ENCODE results near the gene PANK4. TPM values are rescaled to one million over a fixed set of nuclear protein-coding genes. Genes with fewer than 3 reads are reported as not detected.

Gene PANK4
- total and polyA plus RNA-seq, 2 of the 8 experiments (the other 6 are each of a cell fraction or from before 2014, with no cell fraction given): 20.1 to 29.7 TPM

- DNase-seq (ENCODE audit: low read depth in 1 of 2, low spot score in 2 of 2): no peak
- no peaks in the 10 kb centered on the region for H3K79me1 ChIP-seq (ENCODE audit: low read depth, low read length)
- ChIA-PET CTCF (ENCODE audit: partially characterized antibody) (interaction anchor here (0.7 to 3.7 kb wide), 9 partner anchors 9 to 80 kb away, joined by 3 to 16 read pairs (median 7); partner anchors contain the start of gene PANK4), POLR2A (ENCODE audit: partially characterized antibody) (interaction anchor here (0.6 to 2.9 kb wide), 4 partner anchors 10 to 1198 kb away, joined by 3 to 13 read pairs (median 3); partner anchors contain the start of gene PANK4)
- H3K27me3 ChIP-seq (replicated peaks in 1 of 4; ENCODE audit: control insufficient read depth in 3 of 4, extremely low read depth in 1 of 4, insufficient read depth in 3 of 4, low read length in 3 of 4): peaks cover 10 to 73% (median 49%) of the 10 kb centered on the region in 4 experiments
- no peak overlapping the region for H3K9ac ChIP-seq (replicated peaks in 1 of 4; ENCODE audit: extremely low read depth in 1 of 4, low read depth in 3 of 4, low read length in 3 of 4)
- H3K79me2 ChIP-seq (ENCODE audit: control insufficient read depth in 1 of 2, insufficient read depth in 2 of 2, low read length in 2 of 2): no peaks in the 10 kb centered on the region
- no peak overlapping the region for H3K4me3 ChIP-seq (ENCODE audit: extremely low read depth in 1 of 4, insufficient read depth in 2 of 4, low read depth in 3 of 4, low read length in 4 of 4)
- H2BK120ac ChIP-seq (replicated peaks; ENCODE audit: low read depth, low read length): no peak overlapping the region
- no peaks in the 10 kb centered on the region for H3K9me3 ChIP-seq (ENCODE audit: insufficient read depth in 2 of 2, low read depth in 1 of 2, low read length in 1 of 2)
- H2BK15ac ChIP-seq (ENCODE audit: low read length): 0 out of 2 replicates have a peak overlapping the region, but pooled peaks have one; percentile 4
- H3K14ac ChIP-seq (ENCODE audit: insufficient read length): no peak overlapping the region
- H3K18ac ChIP-seq (ENCODE audit: extremely low read depth, low read length): 0 out of 2 replicates have a peak overlapping the region, but pooled peaks have one; percentile 9
- 0 out of 2 replicates have a peak overlapping the region, but pooled peaks have one; percentile 55 for H2BK12ac ChIP-seq (ENCODE audit: low read depth, low read length)
- no peak overlapping the region for H4K91ac ChIP-seq (replicated peaks; ENCODE audit: insufficient read length, low read length)
- peaks cover 0 to 6% of the 10 kb centered on the region in 2 experiments for H4K20me1 ChIP-seq (replicated peaks in 1 of 2; ENCODE audit: control insufficient read depth in 1 of 2, insufficient read depth in 2 of 2, low read length in 2 of 2)
- H3K4me2 ChIP-seq (ENCODE audit: insufficient read depth in 1 of 2, low read depth in 2 of 2, low read length in 2 of 2): peak overlapping the region; percentile 3 to 29; a peak in 1 of 4 replicates
- no peaks in the 10 kb centered on the region for H3K36me3 ChIP-seq (ENCODE audit: control insufficient read depth in 2 of 4, insufficient read depth in 4 of 4, low read length in 3 of 4)
- H4K5ac ChIP-seq (ENCODE audit: insufficient read length, low read depth, low read length): no peak overlapping the region
- no peak overlapping the region for H2AFZ ChIP-seq (ENCODE audit: low read length)
- H3K4ac ChIP-seq (replicated peaks; ENCODE audit: insufficient read length, low read depth, low read length): no peak overlapping the region
- H3K23me2 ChIP-seq (ENCODE audit: low read depth, low read length): no peaks in the 10 kb centered on the region
- H3K56ac ChIP-seq (replicated peaks; ENCODE audit: insufficient read length, low read depth, low read length): no peak overlapping the region
- H3K27ac ChIP-seq (ENCODE audit: low read depth, low read length): no peak overlapping the region
- FAIRE-seq: no peak
- H2AK5ac ChIP-seq (ENCODE audit: low read depth, low read length): peak overlapping the region; percentile 78
- H4K8ac ChIP-seq (ENCODE audit: extremely low read depth, insufficient read depth, low read length): peak overlapping the region; percentile 71; the same call in 1 of the 2 replicates
- 88% methylated on average over 9 of the region's 9 CpGs; no CpG with 5 or more reads in 1 of the 2 experiments for WGBS, 2 experiments (ENCODE audit: extremely low coverage in 1 of 2, insufficient coverage in 1 of 2, insufficient read length in 1 of 2, insufficient replicate concordance in 2 of 2, low coverage in 1 of 2, low lambda C conversion rate in 2 of 2, missing lambda C conversion rate in 1 of 2)
- no peak overlapping the region for H3K23ac ChIP-seq (ENCODE audit: insufficient read length)
- H2BK20ac ChIP-seq (ENCODE audit: low read length): no peak overlapping the region
- H2BK5ac ChIP-seq (ENCODE audit: low read depth, low read length): no peak overlapping the region
- peaks cover 0 to 23% (median 9%) of the 10 kb centered on the region in 4 experiments; a peak in 6 of 7 replicates for H3K4me1 ChIP-seq (replicated peaks in 1 of 4; ENCODE audit: control insufficient read depth in 3 of 4, insufficient read depth in 4 of 4, low read length in 3 of 4)
- TF ChIP-seq SIRT6 (IDR thresholded peaks at IDR 0.05; ENCODE audit: low read length) (no peak), CHD1 (IDR thresholded peaks at IDR 0.05; ENCODE audit: low read depth, low read length) (no peak)
These were observed 9.6 kb upstream of the PANK4 start for GRCh38 chr1:2535981-2536380.

All from H1 (cell line).